ENCODE data around the gene A1BG.

- no peak for TF ChIP-seq EZH2 (IDR thresholded peaks at IDR 0.05)
- TF ChIP-seq POLR2AphosphoS5 (IDR thresholded peaks at IDR 0.05; ENCODE audit: borderline replicate concordance, low read depth, low read length) = peak; percentile 78; the same call in 1 of the 2 replicates
Observed at GRCh38 chr19:58346961-58347929, 6.0 kb downstream of the A1BG start.

All from SK-N-MC (cell line).